Ramos (cell line): ENCODE data around the gene PLXNA2.

Experiments used
- in situ Hi-C: fragments of 300-500 bp; cut with MboI; formaldehyde crosslinking; loops from one replicate; pipeline ENCODE4 v1.14.3; 2022; ENCODE audit warnings: low sequenced_read_pairs; ENCODE audit not compliant: unreplicated experiment

PLXNA2 gene

GRCh38 chr1:208055535-208055934, 188.6 kb downstream of the PLXNA2 start:
- in situ Hi-C loops = no loop called here

DNA sequence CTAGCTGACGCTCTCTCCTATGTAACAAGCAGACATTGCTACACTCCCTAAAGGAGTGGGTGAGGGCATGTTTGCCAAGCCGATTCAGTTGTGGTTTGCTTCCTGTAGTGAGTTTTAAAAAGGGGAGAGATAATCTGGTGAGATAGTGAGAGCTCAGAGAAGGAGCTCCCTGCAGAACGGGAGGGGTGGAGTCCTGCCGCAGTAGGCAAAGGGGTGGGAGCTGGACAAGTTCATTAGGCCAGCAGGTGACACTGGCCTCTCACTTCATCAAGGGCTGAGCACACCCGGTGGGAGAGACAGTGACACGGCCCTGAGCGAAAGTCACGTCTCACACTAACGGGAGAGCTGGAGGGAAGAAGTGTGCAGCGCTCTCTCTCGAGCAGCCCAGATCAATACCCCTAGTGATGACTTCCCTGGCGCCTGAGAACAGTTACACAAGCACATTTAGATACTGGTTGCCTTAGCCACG, 189.2 kb downstream of the PLXNA2 start:
- in situ Hi-C loops = no loop called here

DNA sequence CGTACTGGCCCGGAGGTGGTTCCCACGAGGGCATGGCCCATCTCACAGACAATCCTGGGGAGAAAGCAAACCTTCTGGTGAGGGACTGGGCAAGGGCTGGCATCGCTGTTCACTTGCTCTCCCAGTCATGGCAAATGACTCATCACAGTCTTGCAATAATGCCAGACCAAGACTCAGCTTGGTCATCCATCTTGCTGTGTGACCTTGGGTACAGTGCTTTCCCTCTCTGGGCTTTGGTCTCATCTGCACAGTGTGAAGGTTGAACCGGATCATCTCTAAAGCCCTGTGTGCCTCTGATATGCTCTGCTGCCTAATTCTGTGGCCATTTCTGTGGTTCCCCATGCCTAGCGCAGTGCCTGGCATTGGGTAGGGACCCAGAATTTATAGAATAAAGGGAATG, 189.7 kb downstream of the PLXNA2 start:
- in situ Hi-C loops = no loop called here

GRCh38 chr1:208053661-208054060, 190.5 kb downstream of the PLXNA2 start:
- in situ Hi-C loops = no loop called here

DNA sequence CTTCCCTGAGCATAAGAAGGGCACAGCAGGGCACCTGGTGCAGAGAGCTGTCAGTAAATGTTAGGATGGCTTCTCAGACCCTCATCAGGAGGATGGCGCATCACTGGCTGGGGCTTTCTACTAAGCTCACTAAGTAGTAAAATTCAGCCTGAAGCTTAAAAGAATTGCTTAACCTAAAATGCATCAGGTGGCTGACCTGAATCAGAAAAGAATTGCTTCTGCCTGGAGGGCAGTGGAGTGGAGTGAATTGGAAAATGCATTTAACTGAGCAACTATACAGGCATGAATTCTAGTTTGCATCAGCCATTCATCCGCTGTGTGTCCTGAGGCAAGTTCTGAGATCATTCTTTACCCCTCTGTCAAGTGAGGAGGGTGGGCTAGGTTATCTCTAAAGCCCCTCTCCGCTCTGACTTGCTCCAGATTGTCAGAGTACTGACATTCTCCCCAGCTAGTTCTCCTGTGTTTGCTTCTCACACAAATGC, 191.2 kb downstream of the PLXNA2 start:
- in situ Hi-C loops = no loop called here

GRCh38 chr1:208052135-208052534, 192.0 kb downstream of the PLXNA2 start:
- in situ Hi-C loops = no loop called here

DNA sequence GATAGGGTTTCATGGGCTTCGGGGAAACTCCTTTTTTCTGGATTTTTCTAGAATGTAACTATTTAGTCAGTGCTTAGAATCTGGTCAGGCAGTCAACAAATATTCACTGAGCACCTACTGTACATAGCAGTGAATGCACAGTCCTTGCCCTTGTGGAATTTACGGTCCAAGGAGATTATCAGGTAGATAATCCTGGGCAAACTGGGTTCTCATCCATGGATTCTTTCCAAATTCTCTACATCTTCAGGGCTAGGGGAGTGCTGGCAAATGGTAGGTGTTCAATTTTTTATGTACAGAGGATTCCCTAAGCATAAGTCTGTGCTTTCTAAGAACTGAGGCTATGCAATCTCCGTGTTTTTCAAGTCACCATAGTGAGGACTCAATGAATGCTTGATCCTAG, 192.5 kb downstream of the PLXNA2 start:
- in situ Hi-C loops = no loop called here

- in situ Hi-C loops = no loop called here
Observed at GRCh38 chr1:208048904-208049303, 195.3 kb downstream of the PLXNA2 start.

GRCh38 chr1:208047975-208048374, 196.2 kb downstream of the PLXNA2 start:
- in situ Hi-C loops = no loop called here

GRCh38 chr1:208047476-208047934, 196.7 kb downstream of the PLXNA2 start:
- in situ Hi-C loops = no loop called here

DNA sequence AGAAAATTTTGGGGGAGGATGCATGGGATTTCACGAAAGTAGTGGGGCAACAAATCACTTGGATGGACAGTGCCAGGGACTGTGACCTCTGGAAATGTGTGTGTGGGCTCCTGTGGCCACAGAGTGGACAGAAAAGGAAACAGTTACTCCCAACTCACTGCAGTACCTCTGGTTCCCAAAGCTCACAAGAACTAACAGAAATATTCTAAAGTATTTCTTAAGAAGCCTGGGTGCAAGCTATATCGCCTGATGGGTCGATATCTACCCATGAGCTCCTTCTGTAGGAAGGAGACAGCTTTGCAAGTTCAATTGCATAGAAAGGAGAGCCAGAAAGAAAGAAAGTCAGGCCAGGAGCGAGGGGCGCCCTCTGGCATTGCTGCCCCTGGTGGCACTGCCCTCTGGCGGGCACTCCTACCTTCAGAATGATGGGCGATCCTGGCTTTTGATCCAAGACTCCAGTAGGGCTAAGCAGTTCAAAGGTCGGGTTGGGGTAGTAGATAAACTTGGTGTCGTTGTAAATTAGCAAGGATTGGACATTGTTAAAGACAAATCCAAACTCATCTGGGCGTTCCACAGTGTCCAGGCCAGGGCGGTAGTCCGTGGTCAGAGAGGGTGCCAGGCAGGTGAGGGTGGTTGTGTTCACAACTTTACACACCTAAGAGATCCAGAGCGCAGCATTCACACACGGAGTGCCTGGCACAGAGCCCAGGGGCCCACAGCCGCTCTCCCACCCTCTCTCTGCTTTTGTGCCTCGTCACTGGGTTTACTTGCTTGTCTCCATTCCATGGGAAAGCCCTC, 198.5 kb downstream of the PLXNA2 start:
- in situ Hi-C loops = no loop called here

DNA sequence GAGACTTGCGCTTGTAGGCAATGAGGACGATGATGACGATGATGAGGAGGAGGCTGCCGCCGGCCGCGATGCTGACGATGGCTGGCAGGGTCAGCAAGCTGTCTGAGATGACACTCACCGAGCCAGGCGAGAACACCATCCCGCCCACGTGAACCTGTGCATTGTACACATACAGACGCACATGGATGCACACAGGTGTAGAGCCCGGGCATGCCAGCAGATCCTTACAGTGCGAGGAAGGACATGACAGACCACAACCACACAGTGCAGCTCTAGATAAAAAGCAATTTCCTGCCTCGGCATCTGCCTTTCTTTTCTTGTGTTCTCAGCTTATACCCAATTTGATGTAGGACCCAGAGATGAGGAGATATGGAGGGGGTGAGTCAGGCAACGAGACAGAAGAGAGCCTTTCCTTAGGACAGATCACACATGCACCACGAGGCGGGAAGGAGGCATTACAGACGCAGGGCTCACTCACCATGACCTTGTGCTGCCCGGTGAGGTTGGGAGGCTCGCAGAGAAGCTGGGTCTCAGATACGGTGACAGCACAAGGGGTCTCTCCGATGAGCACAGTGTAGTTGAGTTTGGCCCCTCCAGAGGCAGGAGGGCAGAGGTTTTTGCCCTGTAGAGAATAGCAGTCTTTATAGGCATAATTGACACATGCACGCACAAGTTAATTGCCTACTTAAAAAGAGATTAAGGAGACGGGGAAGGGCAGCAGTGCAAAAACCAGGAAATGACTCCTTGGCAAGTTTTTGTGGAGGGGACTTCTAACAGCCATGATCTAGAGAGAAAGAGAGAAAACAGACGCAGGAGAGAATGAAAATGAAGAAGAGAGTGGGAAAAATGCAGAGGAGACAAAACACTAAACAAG, 199.4 kb downstream of the PLXNA2 start:
- in situ Hi-C loops = no loop called here

DNA sequence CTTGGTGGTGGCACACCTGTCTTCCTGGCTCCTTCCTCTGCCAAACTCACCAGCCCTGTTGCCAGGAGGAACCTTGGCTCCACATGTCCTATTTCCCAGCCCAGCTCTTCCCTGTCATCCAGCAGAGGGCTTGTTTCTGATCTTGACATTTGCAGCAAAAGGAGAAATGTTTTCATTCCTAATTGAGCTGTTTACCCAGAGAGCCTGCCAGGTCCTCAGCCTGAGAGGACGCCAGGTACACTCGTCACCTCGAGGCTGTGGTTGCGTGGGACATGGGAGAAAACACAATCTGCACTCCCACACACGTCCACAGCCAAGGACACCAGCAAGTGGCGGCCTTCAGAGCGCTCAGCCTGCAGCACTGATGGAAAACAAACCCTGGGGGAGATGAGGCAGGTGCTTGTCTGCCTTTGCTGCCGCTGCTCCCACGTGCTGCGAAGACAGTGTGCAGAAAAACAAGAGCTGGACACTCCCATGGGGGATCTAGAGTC, 200.4 kb downstream of the PLXNA2 start:
- in situ Hi-C loops = no loop called here

GRCh38 chr1:208042868-208043267, 201.3 kb downstream of the PLXNA2 start:
- in situ Hi-C loops = no loop called here

- in situ Hi-C loops = no loop called here
Observed at GRCh38 chr1:208042041-208042615, 202.1 kb downstream of the PLXNA2 start.

- in situ Hi-C loops = no loop called here
Observed at GRCh38 chr1:208041505-208041904, 202.7 kb downstream of the PLXNA2 start.

DNA sequence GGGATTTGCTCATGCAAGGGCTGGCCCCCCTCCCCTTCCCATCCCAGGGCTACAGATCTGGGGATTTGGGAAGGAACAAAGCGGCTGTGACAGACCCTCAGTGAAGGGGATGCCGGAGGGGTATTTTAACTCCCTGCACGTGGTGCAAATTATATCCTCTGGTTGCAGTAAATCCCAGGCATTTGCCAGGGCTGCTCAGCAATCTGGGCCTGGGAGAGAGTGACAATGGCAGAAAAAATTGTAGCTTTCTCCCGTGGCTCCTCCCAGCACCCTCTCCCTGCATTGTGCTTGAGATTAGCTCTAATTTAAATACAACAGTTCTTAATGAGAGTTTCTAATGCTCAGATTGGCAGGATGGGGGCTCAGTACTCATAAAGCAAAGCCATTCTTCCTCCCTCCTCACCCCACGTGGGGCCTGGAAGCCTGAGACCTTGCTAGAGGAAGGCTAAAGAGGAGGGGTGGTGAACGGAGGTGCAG, 203.3 kb downstream of the PLXNA2 start:
- in situ Hi-C loops = no loop called here

GRCh38 chr1:208039536-208040332, 204.4 kb downstream of the PLXNA2 start:
- in situ Hi-C loops = no loop called here

GRCh38 chr1:208038303-208038702, 205.9 kb downstream of the PLXNA2 start:
- in situ Hi-C loops = no loop called here
